GM12875 (cell line): ENCODE results near the gene USP22.

ENCODE experiments used
- H3K4me3 ChIP-seq: one replicate; pipeline ENCODE4 v1.5.1; 2011; ENCODE audit warnings: low read depth, low read length, control low read depth
- TF ChIP-seq, protein P1 (sequence below): IDR thresholded peaks from 2 replicates; pipeline ENCODE4 v1.5.1; 2011; ENCODE audit warnings: low read depth, mild to moderate bottlenecking, control low read depth, inconsistent platforms, low read length, moderate library complexity, borderline replicate concordance; ENCODE audit not compliant: insufficient read depth

USP22 gene

GRCh38 chr17:21005803-21006202, 37.0 kb downstream of the USP22 start:
- TF ChIP-seq, protein P1, sequence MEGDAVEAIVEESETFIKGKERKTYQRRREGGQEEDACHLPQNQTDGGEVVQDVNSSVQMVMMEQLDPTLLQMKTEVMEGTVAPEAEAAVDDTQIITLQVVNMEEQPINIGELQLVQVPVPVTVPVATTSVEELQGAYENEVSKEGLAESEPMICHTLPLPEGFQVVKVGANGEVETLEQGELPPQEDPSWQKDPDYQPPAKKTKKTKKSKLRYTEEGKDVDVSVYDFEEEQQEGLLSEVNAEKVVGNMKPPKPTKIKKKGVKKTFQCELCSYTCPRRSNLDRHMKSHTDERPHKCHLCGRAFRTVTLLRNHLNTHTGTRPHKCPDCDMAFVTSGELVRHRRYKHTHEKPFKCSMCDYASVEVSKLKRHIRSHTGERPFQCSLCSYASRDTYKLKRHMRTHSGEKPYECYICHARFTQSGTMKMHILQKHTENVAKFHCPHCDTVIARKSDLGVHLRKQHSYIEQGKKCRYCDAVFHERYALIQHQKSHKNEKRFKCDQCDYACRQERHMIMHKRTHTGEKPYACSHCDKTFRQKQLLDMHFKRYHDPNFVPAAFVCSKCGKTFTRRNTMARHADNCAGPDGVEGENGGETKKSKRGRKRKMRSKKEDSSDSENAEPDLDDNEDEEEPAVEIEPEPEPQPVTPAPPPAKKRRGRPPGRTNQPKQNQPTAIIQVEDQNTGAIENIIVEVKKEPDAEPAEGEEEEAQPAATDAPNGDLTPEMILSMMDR, result no peak
- H3K4me3 ChIP-seq, result no peak overlapping the region

GRCh38 chr17:21005367-21005766, 37.4 kb downstream of the USP22 start:
- TF ChIP-seq, protein P1, result no peak
- H3K4me3 ChIP-seq, result no peak overlapping the region

DNA sequence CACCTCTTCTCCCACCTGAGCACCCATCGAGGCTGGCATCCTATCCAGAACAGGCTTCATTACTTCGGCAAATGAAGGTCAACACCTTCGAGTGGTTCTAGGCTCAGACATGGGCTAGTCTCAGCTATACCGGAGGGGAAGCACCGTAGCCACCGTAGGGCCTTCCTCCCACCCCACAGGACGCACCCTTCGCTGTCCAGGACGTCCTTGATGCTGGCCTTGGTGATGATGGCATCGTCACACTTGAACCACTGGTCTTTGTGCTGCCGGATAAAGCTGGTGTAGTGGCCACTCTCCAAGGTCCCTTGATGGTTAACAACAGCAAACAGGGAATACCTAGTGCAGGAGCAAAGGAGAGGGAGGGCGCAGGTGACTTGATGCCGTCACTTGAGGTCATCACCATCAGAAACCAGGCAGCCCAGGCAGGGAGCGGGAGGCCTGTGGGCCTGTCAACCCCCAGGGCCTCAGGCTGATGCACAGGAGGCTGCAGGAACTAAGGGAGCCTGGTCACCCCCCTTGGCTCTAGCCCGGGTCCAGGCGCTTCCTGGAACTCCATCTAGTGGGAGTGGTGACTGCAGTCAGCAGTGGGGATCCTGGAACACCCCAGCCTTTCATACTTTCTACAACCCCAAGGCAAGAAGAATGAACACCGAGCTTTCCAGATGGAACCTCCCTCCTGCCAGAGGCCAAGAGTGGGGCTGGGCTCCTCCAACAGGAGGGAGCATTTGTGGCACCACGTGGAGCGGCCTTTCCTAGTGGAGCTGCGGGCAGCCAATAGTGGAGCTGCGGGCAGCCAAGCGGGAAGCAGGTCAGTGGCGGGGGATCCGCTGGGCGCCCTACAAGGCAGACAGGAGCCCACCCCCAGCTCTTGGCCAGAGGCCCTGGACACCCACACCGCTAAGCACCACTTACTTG, 38.5 kb downstream of the USP22 start:
- no peak overlapping the region for H3K4me3 ChIP-seq
- TF ChIP-seq, protein P1, result no peak

DNA sequence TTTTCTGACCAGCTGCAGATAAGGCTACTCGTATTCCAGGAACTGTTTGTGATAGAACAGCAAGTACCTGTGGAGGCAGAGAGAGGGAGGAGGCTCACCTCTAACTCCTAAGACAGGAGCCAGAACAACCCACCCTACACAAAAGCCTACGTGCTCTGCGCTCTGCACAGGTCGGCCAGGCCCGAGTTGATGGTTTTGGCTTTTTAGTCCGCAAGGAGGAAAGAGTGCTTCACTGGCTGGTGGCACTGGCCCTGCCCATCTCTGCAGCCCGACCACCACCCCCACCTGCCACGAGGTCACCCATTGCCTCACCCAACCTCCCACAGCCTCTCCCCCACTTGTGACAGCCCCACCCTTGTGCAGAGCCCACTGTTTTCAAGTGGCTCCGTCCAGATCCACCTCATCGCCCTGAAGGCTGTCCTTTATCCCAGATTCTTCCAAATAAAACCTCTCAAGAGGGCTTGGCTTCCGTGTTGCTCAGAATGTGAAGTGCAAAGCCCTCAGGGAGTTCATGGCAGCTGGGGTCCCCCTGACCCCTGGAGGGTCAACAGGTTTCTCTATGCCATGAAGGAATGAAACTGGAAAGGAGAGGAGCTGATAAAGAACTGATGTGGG, 39.7 kb downstream of the USP22 start:
- TF ChIP-seq, protein P1, result no peak
- no peak overlapping the region for H3K4me3 ChIP-seq

- no peak overlapping the region for H3K4me3 ChIP-seq
- TF ChIP-seq, protein P1, result no peak
These were observed 40.4 kb downstream of the USP22 start for GRCh38 chr17:21002309-21003006.

- TF ChIP-seq, protein P1, result no peak
- no peak overlapping the region for H3K4me3 ChIP-seq
These were observed 41.0 kb downstream of the USP22 start for GRCh38 chr17:21001813-21002221.
